Ishikawa (cell line): ENCODE data around the gene ZMYND8.

Experiments
- CEBPB ChIP-seq: IDR thresholded peaks from 2 replicates; pipeline ENCODE4 v1.6.1; 2012
- EP300 ChIP-seq: IDR thresholded peaks from 2 replicates; pipeline ENCODE4 v1.6.1; 2012; ENCODE audit warnings: borderline replicate concordance
- FOXM1 ChIP-seq: IDR thresholded peaks from 2 replicates; pipeline ENCODE4 v1.6.1; 2012; ENCODE audit warnings: low read depth, borderline replicate concordance
- MAX ChIP-seq: IDR thresholded peaks from 2 replicates; pipeline ENCODE4 v1.6.1; 2012
- NFIC ChIP-seq: IDR thresholded peaks from 2 replicates; pipeline ENCODE4 v1.6.1; 2012
- RAD21 ChIP-seq: IDR thresholded peaks from 2 replicates; pipeline ENCODE4 v1.6.1; 2012; ENCODE audit warnings: low read depth
- REST ChIP-seq: IDR thresholded peaks from 2 replicates; pipeline ENCODE4 v1.6.1; 2012; ENCODE audit warnings: low read depth, mild to moderate bottlenecking
- TAF1 ChIP-seq: IDR thresholded peaks from 2 replicates; pipeline ENCODE4 v1.6.1; 2012; ENCODE audit warnings: low read depth, mild to moderate bottlenecking
- YY1 ChIP-seq: IDR thresholded peaks from 2 replicates; pipeline ENCODE4 v1.6.1; 2012; ENCODE audit warnings: low read depth
- TF ChIP-seq, protein P1 (sequence below): IDR thresholded peaks from 2 replicates; pipeline ENCODE4 v1.6.1; 2012

- TF ChIP-seq EP300: no peak
- TF ChIP-seq YY1: no peak
- no peak for TF ChIP-seq CEBPB
- TF ChIP-seq FOXM1: no peak
- TF ChIP-seq REST: no peak
- TF ChIP-seq RAD21: no peak
- TF ChIP-seq NFIC: no peak
- no peak for TF ChIP-seq MAX
- no peak for TF ChIP-seq TAF1
- TF ChIP-seq, protein P1, sequence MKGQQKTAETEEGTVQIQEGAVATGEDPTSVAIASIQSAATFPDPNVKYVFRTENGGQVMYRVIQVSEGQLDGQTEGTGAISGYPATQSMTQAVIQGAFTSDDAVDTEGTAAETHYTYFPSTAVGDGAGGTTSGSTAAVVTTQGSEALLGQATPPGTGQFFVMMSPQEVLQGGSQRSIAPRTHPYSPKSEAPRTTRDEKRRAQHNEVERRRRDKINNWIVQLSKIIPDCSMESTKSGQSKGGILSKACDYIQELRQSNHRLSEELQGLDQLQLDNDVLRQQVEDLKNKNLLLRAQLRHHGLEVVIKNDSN: no peak
Measured at GRCh38 chr20:47379433-47380150, 23.1 kb upstream of the ZMYND8 start.
